Activated CD4-positive, alpha-beta T cell treated with anti-CD3 and anti-CD28 coated beads, Interleukin-10, Interleukin-2, amounts not matched to agents 100 ng/mL and 50 ng/mL, durations not matched to agents 16 hours and 8 hours (primary cell): ENCODE results near the gene AKAP6.
"Not testable (repeated sequence)": the region's sequence is repeated elsewhere in the genome, so short reads cannot be mapped to it uniquely, and the experiment has no call there.

Experiments used
- DNase-seq: peaks from one replicate; pipeline ENCODE4 v3.0.0-alpha.2; 2020

AKAP6 gene

DNA sequence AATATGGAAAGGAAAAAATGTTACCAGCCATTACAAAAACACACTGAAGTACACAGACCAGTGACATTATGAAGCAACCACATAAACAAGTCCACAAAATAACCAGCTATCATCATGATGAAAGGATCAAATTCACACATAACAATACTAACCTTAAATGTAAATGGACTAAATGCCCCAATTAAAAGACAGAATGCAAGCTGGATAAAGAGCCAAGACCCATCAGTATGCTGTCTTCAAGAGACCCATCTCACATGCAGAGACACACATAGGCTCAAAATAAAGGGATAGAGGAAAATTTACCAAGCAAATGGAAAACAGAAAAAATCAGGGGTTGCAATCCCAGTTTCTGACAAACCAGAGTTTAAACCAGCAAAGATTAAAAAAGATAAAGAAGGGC is 463.9 kb downstream of the AKAP6 start:
- DNase-seq: not testable (repeated sequence)

DNA sequence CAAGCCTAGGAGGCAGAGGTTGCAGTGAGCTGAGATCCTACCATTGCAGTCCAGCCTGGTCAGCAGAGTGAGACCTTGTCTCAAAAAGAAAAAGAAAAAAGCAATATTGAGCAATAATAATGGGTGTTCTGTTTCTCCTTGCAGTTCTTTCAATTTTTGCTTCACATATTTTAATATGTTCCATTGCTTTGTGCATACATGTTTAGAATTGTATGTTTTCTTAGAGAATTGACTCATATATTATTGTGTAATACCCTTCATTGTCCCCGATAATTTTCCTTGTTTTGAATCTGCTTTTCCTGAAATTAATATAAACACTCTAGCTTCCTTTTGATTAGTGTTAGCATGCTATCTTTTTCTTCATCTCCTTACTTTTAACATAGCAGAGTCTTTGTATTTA is 471.2 kb downstream of the AKAP6 start:
- no peak for DNase-seq

DNA sequence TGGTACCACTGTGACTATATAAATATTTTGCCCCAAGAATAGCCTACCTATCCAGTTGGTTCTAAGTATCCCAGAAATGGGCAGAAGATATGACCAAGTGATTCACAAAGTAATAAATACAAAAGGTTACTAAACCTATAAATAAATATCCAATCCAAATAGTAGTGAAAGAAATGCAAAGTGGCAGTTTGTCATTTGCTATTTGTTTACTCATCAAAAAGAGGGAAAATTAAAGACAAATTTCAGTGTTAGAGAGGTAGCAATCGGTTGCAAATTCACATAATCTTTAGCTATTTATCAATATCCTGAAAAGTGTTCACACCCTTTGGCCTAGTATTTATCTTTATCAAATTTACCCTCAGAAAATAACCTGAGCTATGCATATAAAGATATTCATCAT is 473.2 kb downstream of the AKAP6 start:
- no peak for DNase-seq

DNA sequence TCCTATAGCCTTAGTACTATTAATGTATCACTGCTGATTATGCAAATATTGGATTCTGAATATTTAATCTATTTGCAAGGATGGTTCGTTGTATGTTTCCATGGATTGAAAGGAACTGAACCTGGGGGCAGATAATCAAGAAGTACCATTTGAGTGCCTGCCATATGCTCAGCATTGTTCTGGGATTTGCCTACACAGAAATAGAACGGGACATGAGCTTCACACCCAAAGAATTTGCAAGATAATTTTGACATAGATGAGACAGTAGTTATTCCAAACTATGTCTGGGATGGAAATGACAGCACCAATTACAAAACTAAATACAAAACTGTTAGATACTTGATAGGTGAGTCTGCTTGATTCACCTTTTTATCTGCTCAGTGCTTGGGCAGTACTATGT is 476.9 kb downstream of the AKAP6 start:
- no peak for DNase-seq

DNA sequence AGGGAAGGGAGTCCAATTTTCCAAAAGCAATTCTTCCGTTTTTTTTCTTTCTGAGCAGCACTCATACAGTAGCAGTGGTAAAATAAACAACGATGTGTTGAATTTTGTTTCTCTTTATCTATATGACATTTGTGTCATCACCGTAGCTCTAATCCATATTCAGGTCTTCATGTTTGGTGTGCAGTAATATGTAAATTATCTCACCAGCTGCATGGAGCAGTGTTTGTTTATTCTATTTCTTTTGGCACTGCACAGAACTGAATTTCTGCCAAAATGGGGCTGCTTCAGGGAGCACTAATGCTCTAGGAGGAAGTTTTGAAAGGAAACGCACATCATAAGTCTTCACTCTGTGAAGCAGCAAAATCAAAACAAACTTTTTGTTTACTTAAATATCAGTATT is 479.5 kb downstream of the AKAP6 start:
- DNase-seq: no peak

- DNase-seq: no peak
Measured at GRCh38 chr14:32809255-32809654, 480.2 kb downstream of the AKAP6 start.

GRCh38 chr14:32813401-32813800 is 484.3 kb downstream of the AKAP6 start:
- no peak for DNase-seq

DNA sequence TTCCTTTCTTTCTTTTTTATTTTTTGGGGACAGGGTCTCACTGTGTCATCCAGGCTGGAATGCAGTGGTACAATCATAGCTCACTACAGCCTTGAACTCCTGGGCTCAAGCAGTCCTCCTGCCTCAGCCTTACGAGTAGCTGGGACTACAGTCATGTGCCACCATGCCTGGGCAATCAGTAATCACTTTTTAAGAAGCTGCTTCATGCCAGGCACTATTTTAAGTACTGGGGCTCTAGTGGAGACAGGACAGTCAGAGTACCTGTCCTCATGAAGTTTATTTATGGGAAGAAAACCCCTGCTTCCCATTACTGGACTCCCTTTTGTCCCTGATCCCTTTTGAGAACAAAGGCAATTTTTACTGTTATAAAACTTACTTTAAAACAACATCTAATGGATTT is 485.6 kb downstream of the AKAP6 start:
- no peak for DNase-seq

DNA sequence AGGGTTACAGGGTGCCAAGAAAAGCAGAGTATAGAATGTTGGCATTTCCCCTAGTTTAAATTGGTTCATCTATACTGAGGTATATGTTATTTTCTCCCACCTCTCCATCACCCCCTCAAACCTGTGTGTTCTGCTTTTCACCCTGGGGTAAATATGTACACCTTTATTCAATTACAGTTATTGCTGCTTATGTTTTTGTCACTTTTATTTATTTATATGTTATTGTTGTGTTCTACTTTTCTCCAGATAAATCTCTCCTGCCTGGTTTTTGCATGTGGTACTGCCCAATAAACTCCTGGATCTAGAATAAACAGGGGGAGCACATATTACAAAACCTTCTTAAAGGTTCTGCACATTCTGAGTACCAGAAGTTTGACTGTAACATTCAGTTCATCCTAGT is 487.5 kb downstream of the AKAP6 start:
- DNase-seq: no peak

GRCh38 chr14:32817780-32818179 is 488.7 kb downstream of the AKAP6 start:
- DNase-seq: no peak

DNA sequence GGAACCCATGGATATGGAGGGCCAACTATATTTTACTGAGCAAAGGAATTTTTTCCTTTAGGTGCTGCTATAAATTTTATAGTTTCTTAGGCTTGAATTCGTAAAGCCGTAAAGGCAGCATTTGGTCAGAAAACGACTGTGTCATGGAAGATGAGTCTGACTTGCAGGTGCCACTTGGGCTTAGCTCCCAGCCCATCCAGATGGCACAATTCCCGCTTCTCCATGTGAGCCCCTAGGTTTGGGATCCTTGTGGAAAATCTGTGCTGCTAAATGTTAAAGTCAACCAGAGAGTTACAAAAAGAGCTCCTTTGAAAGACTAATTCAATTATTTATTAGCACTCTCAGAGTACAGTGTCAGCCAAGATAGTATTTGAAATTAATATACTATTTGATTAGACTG is 489.5 kb downstream of the AKAP6 start:
- no peak for DNase-seq

- no peak for DNase-seq
Measured at GRCh38 chr14:32820181-32820580, 491.1 kb downstream of the AKAP6 start.

DNA sequence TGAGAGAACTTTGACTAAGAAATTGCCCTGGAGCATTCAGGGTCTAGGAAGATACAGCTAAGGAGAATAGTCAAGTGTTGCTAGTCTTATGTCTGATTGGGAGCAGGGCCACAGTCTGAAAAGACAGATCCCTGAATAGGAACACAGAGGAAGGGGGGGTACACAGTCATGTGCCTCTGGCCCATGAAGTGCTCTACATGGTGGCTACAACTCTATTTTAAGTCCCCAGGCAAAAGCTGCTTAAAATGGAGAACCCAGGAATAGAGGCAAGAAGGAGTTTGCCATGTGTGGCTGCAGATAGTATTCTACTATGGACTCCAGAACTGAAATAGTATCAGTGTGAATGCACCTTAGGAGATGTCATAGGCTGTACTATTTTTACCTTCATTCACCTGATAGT is 491.6 kb downstream of the AKAP6 start:
- no peak for DNase-seq

DNA sequence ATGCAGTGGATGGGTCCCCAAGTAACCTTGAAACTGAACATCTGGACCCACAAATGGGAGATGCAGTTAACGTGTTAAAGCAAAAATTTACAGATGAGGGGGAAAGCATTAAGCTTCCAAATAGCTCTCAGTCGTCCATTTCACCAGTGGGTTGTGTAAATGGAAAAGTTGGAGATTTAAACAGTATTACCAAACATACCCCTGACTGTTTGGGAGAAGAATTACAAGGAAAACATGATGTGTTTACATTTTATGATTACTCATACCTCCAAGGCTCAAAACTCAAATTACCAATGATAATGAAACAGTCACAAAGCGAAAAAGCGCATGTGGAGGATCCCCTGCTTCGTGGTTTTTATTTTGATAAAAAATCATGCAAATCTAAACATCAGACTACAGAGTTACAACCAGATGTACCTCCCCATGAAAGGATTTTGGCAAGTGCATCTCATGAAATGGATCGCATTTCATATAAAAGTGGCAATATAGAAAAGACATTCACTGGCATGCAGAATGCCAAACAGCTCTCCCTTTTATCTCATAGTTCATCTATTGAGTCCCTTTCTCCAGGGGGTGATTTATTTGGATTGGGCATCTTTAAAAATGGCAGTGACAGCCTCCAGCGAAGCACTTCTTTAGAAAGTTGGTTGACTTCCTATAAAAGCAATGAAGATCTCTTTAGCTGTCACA is 493.0 kb downstream of the AKAP6 start:
- DNase-seq: no peak

DNA sequence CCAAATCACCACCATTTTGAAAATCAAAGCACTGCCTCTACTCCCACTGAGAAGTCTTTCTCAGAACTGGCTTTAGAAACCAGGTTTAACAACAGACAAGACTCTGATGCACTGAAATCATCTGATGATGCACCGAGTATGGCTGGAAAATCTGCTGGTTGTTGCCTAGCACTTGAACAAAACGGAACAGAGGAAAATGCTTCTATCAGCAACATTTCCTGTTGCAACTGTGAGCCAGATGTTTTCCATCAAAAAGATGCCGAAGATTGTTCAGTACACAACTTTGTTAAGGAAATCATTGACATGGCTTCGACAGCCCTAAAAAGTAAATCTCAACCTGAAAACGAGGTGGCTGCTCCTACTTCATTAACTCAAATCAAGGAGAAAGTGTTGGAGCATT is 494.6 kb downstream of the AKAP6 start:
- no peak for DNase-seq

DNA sequence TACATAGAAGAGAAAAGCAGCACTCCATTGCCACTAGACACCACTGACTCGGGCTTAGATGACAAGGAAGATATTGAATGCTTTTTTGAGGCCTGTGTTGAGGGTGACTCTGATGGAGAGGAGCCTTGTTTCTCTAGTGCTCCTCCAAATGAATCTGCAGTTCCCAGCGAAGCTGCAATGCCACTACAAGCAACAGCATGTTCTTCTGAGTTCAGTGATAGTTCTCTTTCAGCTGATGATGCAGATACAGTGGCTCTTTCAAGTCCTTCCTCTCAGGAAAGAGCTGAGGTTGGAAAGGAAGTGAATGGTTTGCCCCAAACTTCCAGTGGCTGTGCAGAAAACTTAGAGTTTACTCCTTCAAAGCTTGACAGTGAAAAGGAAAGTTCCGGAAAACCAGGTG is 495.1 kb downstream of the AKAP6 start:
- DNase-seq: no peak

DNA sequence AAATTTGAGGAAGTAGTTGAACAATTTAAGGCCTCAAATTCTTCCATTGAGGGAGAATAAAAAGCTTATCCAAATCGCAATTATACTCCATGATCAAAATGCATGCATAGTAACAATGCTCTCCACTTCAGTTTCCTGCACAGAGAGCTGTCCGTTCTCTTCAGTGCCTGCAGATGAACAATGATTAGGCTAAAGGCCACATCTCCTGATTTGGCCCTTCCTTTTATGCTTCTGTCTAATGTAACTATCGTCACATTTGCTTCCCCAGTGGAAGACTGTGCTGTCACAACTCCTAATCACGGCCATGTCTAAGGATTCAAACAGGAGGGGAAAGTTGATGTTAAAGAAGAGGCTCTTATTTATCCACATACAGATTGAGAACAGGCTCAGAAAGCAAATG is 496.0 kb downstream of the AKAP6 start:
- no peak for DNase-seq

DNA sequence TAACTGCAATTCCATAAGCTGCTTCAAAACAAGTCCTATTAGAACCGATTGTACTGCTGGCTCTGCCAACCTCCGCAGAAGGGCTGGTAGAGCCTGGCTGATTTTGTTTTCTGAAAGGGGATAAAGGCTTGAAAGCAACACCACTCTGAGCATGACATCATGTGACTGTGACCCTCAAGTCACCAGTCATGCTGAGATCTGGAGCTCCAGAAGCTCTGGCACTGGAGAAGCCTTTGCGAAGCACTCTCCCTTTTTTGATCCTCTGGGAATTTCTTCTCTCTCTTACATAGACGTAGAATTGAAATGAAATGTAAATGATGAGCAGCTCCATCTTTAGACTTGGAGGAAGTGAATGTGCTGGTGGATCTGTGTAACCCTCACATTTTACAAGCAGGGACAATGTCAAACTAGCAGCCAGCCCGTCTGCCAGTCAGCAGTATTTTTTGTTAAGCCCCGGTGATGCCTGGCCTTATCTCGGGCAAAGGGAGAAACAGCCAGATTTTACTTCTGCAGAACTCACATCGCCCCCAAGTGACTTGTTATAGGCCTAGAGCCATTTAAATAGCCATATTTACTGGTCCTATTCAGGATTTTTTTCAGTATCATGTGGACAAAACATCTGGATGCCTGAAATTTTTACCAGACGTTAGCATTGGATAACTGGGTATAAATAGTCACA is 497.4 kb downstream of the AKAP6 start:
- DNase-seq: no peak

- no peak for DNase-seq
Measured at GRCh38 chr14:32827514-32827913, 498.4 kb downstream of the AKAP6 start.

GRCh38 chr14:32835924-32836323 is 506.8 kb downstream of the AKAP6 start:
- no peak for DNase-seq

DNA sequence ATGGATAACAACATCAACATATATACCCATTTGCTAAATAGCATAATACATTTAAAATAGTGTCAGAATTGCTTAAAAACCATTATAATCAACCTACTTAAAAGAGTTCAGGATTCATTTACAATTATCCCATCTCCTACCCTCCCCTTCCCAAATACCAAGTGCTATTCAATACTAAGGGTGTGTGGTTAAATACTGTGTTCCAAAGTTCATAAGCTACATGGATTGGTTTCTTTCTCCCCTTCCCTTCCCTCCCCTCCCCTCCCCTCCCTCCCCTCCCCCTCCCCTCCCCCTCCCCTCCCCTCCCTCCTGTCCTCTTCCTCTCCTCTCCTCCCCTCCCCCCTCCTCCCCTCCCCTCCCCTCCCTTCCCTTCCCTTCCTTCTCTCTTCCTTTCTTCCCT is 512.6 kb downstream of the AKAP6 start:
- DNase-seq: no peak

GRCh38 chr14:32846821-32847365 is 517.8 kb downstream of the AKAP6 start:
- DNase-seq: no peak

DNA sequence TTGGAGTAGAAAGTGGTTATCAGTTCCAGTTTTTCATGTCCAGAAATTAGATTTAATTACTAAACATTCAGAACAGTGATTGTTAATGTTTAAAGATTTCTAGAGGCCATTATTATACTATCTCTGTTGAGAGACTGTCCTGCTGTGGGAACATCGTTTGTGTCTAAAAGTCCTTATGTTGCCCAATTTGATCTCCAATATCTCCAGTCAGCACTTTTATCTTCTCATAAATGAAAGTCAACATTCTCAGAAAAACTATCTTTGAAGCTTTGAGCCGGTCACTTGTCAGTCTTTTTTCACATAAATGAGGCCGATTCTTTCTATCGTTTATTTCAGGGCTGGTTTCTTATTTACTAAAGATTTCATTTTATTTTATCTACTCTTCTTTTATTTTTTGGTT is 518.8 kb downstream of the AKAP6 start:
- no peak for DNase-seq

DNA sequence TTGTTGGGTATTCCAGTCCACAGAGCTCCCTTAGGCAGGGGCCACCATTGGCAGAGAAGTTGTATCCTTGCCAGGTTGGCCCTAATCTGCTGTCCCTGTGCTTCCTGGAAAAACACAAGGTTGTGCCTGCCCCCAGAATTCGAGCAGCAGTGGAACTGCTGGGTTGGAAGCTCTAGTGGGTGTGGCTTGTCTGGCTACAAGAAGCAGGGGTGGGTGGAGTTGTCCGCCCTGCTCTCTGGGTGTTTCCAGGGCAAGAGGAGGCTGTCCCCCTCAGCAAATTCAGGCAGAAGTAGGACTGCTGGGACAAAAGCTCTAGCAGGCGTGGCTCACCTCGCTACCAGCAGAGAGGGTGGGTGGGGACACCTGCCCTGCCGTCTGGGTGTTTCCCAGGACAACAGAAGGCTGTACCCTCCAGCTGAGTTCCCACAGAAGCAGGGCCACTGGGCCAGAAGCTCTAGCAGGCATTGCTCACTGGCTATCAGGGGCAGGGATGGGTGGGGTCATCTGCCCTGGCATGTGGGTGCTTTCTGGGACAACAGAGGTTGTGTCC is 536.8 kb downstream of the AKAP6 start:
- DNase-seq: no peak
